Muscle layer of duodenum (tissue), 2 donors: ENCODE results near the gene APEH.

Experiments
- H3K27ac ChIP-seq: one replicate; pipeline ENCODE4 v1.7.0; 2013; ENCODE audit warnings: mild to moderate bottlenecking, low read length
- H3K27me3 ChIP-seq: one replicate; pipeline ENCODE4 v1.7.0; 2013; ENCODE audit warnings: low read depth, mild to moderate bottlenecking, control low read depth, low read length
- H3K36me3 ChIP-seq, 2 donors: one replicate each; pipeline ENCODE4 v1.7.0; 2013; ENCODE audit warnings: low read length in 2 of 2, control low read depth in 1 of 2, mild to moderate bottlenecking in 1 of 2; ENCODE audit not compliant: insufficient read depth in 2 of 2, control insufficient read depth in 1 of 2
- H3K4me1 ChIP-seq, 2 donors: one replicate each; pipeline ENCODE4 v1.7.0; 2013; ENCODE audit warnings: low read length in 2 of 2, mild to moderate bottlenecking in 2 of 2, control low read depth in 1 of 2, moderate library complexity in 1 of 2; ENCODE audit not compliant: insufficient read depth in 2 of 2, control insufficient read depth in 1 of 2
- H3K4me3 ChIP-seq, 2 donors: one replicate each; pipeline ENCODE4 v1.7.0; 2013; ENCODE audit warnings: low read length in 2 of 2, low read depth in 1 of 2, mild to moderate bottlenecking in 1 of 2
- H3K9me3 ChIP-seq, 2 donors: one replicate each; pipeline ENCODE4 v1.7.0; 2013; ENCODE audit warnings: low read length in 2 of 2, control low read depth in 1 of 2, mild to moderate bottlenecking in 1 of 2; ENCODE audit not compliant: control insufficient read depth in 1 of 2
- donor health status: healthy.

APEH gene

DNA sequence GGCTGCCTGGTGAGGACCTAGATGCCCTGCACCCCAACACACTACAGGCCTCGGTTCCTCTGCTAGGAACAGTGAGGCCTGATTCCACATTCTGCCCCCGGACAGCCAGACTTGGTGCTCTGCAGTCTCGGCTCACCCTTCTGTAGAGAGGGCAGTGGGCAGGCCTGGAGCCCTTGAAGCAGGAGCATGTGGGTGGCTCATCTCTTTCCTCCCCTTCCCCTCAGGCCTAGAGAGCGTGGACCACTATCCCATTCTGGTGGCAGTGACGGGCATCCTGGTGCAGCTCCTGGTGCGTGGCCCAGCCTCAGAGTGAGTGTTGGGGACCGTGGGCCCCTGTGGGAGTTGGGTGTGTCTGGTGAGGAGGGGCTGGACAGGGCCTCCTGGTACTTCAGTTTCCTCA, 42.0 kb downstream of the APEH start:
- Histone ChIP-seq H3K27me3 (no peaks in the 10 kb centered on the region), H3K4me3 (no peak overlapping the region), H3K4me1 (peaks cover 0 to 8% of the 10 kb centered on the region in 2 donors), H3K9me3 (no peaks in the 10 kb centered on the region), H3K36me3 (peaks cover 2 to 42% of the 10 kb centered on the region in 2 donors), H3K27ac (no peak overlapping the region)

DNA sequence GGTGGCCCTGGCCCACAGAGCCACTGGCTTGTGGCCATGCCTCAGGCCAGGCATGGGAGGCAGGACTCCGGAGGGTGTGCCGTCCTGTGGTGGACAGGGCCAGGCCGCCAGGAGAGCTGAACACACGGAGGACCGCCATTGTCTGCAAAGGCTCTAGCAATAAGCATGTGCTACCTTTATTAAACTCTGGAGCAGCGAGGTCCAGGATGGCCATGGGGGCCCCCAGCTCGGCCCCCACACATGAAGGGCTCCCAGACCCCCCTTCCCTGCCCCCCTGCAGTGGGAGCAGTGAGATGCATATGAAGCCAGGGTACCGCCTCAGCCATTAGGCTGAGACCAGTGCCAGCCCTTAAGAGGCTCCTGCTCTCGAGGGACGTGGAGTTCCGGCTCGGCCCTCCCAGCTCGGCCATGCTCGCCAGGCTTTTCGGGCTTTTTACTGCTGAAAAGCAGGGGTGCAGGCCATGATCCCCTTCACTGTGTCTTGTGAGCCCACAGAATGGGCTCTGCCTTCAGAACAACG, 42.6 kb downstream of the APEH start:
- peaks cover 0 to 8% of the 10 kb centered on the region in 2 donors for H3K4me1 ChIP-seq
- no peak overlapping the region for H3K27ac ChIP-seq
- H3K36me3 ChIP-seq: peaks cover 5 to 42% of the 10 kb centered on the region in 2 donors
- no peaks in the 10 kb centered on the region for H3K9me3 ChIP-seq
- no peak overlapping the region for H3K4me3 ChIP-seq
- H3K27me3 ChIP-seq: no peaks in the 10 kb centered on the region

DNA sequence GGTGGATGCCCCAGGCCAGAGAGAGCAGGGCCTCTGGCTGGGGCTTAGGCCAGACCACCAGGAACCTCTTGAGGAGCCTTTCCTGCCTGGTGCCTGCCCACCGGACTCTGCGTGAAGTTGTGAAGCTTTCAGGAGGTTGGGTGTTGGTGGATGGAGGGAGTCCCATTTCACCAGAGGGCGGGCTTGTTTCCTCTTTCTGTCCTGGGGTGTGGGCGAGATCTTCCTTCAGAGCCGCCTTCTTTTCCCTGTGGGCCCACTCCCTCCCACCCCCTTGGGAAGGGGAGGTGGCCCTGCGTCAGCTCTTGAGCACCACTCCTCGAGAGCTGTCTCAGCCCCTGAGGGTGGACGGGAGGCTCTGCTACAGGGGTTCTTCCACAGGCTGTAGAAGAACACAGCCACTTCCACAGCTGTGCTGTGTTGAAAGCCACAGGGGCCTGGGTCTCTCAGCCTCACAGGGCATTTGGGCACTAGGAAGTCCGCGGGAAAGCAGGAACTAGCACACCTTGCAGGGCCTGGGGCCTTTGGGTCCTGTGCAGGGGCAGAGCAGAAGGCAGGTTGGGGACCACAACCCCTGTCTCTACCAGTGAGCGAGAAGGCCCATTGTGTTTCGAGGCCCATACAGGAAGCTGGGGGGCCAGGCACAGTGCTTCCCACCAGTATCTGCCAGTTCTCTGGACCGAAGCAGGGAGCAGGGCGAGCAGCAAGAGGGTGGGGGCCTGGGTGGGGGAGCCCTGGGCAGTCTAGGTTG, 43.2 kb downstream of the APEH start:
- H3K4me3 ChIP-seq: no peak overlapping the region
- H3K36me3 ChIP-seq: peaks cover 9 to 45% of the 10 kb centered on the region in 2 donors
- H3K27ac ChIP-seq: no peak overlapping the region
- H3K27me3 ChIP-seq: no peaks in the 10 kb centered on the region
- H3K9me3 ChIP-seq: no peaks in the 10 kb centered on the region
- peaks cover 0 to 13% of the 10 kb centered on the region in 2 donors for H3K4me1 ChIP-seq

DNA sequence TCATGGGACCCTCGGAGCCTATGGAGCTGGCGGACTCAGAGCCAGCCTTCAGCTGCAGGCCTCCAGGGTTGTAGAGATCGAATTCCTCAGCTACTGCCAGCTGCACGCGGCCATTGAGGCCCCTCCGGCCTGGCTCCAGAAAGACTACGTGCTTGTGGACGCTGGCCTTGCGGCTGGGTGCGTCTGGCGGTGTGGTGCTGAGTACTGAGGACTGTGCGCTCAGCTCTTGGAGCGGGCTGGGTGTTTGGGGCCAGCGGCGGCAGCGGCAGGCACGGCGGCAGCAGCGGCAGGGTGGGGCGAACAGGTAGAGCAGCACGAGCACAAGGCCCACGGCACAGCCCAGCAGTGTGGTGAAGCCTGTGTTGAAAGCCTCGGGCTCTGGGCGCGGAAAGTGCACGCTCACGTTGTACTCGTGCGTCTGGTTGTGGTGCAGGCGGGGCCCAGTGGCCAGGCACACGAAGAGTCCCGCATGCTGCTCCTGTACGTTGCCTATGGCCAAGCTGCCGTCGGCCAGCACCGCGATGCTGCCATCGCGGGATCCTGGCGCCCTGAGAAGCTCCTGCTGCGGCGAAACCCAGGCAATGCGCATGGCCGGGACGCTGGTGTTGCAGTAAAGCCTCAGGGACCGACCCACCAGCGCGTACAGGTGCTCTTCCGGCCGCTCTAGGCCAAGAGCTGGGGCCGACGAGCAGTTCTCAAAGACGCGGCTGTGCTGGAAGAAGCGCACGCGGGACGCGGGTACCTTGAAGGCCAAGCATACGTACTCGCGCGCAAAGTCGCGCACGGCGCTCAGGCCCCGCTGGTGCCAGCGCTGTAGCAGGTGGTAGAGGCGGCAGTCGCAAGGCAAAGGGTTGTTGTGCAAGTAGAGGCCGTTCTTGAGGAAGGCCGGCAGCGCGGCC, 44.1 kb downstream of the APEH start:
- no peaks in the 10 kb centered on the region for H3K9me3 ChIP-seq
- peaks cover 9 to 44% of the 10 kb centered on the region in 2 donors for H3K36me3 ChIP-seq
- peak overlapping the region; percentile 3 to 67 for H3K4me3 ChIP-seq
- no peak overlapping the region for H3K27ac ChIP-seq
- H3K4me1 ChIP-seq: peaks cover 0 to 21% of the 10 kb centered on the region in 2 donors
- no peaks in the 10 kb centered on the region for H3K27me3 ChIP-seq

DNA sequence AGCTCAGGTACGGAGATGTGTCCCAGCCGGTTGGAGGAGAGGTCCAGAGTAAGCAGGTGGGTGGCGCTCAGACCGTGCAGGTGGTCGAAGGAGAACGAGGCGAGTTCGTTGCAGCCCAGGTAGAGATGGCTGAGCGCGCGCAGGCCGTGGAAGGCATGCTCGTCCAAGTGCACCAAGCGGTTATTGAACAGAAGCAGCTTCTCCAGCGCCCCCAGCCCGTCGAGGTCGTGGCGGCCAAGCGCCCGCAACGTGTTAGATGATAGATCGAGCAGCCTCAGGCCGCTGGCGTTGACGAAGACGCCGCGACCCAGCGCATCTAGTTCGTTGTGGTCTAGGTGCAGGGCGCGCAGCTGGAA, 44.7 kb downstream of the APEH start:
- Histone ChIP-seq H3K4me1 (peaks cover 0 to 23% of the 10 kb centered on the region in 2 donors), H3K9me3 (no peaks in the 10 kb centered on the region), H3K4me3 (peak overlapping the region; percentile 48 to 67), H3K27ac (no peak overlapping the region), H3K27me3 (no peaks in the 10 kb centered on the region), H3K36me3 (peaks cover 9 to 38% of the 10 kb centered on the region in 2 donors)

DNA sequence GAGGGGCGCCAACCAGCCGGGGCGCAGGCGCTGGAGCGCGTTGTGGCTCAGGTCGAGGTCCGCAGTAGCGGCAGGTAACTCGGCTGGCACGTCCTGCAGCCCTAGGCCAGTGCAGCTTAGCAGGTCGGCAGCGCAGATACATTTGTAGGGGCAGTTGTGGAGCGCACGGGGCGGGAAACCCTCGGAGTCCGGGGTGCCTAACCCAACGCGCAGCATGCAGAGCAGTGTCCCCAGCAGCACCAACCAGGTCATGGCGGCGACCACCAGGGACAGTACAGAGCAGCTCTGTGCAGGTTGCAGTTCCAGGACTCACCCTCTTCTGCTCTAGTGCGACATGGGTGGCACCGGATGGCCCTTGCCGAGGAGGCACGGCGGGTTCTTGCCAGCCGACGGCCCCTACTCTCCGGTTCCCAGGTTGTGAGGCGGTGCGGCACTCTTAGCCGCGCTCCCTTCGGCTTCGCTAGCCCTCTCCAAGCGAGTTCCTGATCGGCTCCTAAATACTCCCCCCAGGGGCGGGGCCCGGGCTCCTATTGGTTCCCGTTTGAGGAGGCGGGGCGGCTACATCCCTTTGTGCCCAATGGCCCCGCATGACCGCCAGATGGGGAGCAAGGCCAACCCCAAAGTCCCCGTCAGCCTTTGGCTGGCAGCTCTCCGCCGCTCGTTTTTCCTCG, 45.2 kb downstream of the APEH start, which contains the start of gene AMIGO3:
AMIGO3 (minus strand) TSS at position 471 of the 671 bp plus-strand sequence; CDS start at position 252, 219 bp downstream.
- Histone ChIP-seq H3K4me1 (peaks cover under 1 to 23% of the 10 kb centered on the region in 2 donors), H3K4me3 (peak within 1 kb of the TSS; percentile 48 to 67), H3K27ac (no peak within 1 kb of the TSS)

DNA sequence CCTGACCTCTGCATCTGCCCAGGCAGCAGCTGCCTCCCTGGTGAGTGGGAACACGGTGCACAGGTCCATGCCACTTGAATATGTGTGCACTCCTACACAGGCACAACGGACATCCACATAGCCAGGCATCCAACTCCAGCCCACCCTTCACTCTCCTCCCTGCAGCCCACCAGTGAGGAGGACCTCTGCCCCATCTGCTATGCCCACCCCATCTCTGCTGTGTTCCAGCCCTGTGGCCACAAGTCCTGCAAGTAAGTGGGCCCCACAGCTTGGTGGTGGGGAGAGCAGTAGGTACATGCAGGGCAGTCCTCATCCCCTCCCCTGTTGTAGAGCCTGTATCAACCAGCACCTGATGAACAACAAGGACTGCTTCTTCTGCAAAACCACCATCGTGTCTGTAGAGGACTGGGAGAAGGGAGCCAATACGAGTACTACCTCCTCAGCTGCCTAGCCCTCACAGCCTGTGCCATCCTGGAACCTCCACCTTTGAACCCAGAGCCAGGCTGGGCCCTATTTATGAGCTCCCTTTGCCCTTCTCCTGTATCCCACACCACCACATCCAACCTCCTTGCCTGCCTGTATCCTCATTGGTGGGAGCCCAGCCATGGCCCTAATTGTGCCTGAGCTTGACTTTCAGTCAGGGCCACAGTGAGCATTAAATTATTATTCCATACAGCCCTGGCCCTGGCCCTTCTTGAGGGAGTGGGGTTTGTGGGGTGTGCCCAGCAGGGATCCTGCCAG, 46.9 kb downstream of the APEH start:
- Histone ChIP-seq H3K9me3 (no peaks in the 10 kb centered on the region), H3K36me3 (peaks cover 9 to 24% of the 10 kb centered on the region in 2 donors), H3K27me3 (no peaks in the 10 kb centered on the region), H3K4me1 (peaks cover 3 to 29% of the 10 kb centered on the region in 2 donors), H3K4me3 (no peak overlapping the region), H3K27ac (no peak overlapping the region)

More for the DNA sequence above, 45.2 kb downstream of the APEH start, which contains the start of gene AMIGO3:
- Histone ChIP-seq H3K27me3 (no peaks in the 10 kb centered on the region), H3K36me3 (peaks cover 9 to 34% of the 10 kb centered on the region in 2 donors), H3K9me3 (no peaks in the 10 kb centered on the region)

DNA sequence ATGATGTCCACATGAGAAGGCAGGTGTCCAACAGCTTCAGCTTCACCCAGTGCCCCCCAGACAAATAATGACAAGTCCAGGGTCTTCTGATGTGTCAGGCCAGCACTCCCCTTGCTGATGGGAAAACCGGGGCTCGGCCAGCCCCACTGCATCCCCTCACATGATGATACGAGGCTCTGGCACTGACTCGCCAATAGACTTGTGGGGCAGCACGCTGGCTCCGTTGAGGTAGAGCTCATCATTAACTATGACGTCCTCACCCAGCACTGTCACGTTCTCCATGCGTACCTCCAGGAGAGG, 47.4 kb downstream of the APEH start:
- peaks cover 3 to 29% of the 10 kb centered on the region in 2 donors for H3K4me1 ChIP-seq
- H3K9me3 ChIP-seq: no peaks in the 10 kb centered on the region
- H3K4me3 ChIP-seq: no peak overlapping the region
- H3K27me3 ChIP-seq: no peaks in the 10 kb centered on the region
- H3K27ac ChIP-seq: no peak overlapping the region
- peaks cover 12 to 24% of the 10 kb centered on the region in 2 donors for H3K36me3 ChIP-seq

DNA sequence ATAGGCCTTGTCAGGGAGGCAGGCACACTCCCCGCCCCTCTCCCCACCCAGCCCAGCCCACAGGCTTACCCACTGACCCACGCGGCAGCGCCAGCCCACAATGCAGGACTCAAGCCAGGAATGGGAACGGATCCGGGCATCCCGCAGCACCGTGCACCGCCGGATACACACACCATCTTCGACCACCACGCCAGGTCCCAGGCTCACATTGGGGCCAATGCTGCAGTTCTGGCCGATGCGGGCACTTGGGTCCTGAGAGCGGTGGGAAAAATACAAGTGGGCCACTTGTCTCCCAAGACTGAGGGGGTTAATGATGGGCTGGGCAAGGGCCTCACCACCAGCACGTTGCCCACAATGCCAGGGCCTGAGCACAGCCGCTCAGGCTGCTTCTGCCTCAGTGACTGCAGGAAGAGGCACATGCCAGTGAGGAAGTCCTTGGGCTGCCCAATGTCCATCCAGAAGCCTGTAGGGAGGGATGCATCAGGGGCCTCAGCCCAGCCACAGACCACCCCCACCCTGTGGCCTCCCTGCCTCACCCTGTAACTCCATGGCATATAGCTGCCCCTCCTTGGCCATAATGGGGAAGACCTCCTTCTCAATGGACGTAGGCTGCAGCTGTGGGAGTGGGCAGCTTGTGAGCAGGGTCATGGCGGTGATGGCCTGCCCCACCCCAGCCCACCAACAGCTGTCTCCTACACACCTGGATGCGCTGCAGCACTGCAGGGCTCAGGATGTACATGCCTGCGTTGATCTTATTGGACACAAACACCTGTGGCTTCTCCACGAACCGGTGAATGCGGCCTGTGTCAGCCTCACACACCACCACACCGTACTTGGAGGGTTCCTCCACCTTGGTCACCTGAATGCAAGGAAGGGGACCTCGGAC, 48.0 kb downstream of the APEH start:
- no peaks in the 10 kb centered on the region for H3K27me3 ChIP-seq
- peaks cover 3 to 29% of the 10 kb centered on the region in 2 donors for H3K4me1 ChIP-seq
- H3K9me3 ChIP-seq: no peaks in the 10 kb centered on the region
- no peak overlapping the region for H3K27ac ChIP-seq
- H3K4me3 ChIP-seq: peak overlapping the region; percentile 91 to 98
- peaks cover 18 to 29% of the 10 kb centered on the region in 2 donors for H3K36me3 ChIP-seq

DNA sequence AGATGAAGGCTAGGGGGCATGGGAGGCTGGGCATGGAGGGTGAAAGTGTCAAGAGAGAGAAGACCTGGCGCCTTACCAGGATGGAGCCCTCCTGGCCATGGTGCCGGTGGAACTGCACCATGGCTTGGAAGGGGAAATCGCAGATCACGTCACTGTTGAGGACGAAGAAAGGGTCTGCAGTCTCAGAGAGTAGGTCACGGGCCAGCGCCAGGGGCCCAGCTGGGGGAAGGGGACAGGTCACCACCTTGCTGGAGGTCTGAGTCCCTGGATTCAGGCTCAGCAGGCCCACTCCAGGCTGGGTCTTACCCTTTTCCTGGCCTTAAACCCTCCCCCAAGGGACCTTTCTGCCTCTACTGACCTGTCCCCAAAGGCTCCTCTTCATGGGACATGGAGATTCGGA, 48.7 kb downstream of the APEH start:
- no peaks in the 10 kb centered on the region for H3K9me3 ChIP-seq
- peaks cover 26 to 36% of the 10 kb centered on the region in 2 donors for H3K36me3 ChIP-seq
- peaks cover 3 to 29% of the 10 kb centered on the region in 2 donors for H3K4me1 ChIP-seq
- H3K27ac ChIP-seq: peak overlapping the region; percentile 93
- H3K27me3 ChIP-seq: no peaks in the 10 kb centered on the region
- H3K4me3 ChIP-seq: peak overlapping the region; percentile 91 to 98
